ENCODE measurements around the gene PAN3.

Gene PAN3

GRCh38 chr13:28166257-28166656 is 27.9 kb downstream of the PAN3 start:
- no peak for TF ChIP-seq CTCF (conservative IDR thresholded peaks at IDR 0.05)
- no peak overlapping the region for H3K27ac ChIP-seq

- no peak for TF ChIP-seq CTCF (conservative IDR thresholded peaks at IDR 0.05)
- H3K27ac ChIP-seq: no peak overlapping the region
These were observed 32.9 kb downstream of the PAN3 start for GRCh38 chr13:28171266-28171665.

GRCh38 chr13:28172947-28173346 is 34.6 kb downstream of the PAN3 start:
- no peak for TF ChIP-seq CTCF (conservative IDR thresholded peaks at IDR 0.05)

GRCh38 chr13:28173793-28174192 is 35.4 kb downstream of the PAN3 start:
- no peak overlapping the region for H3K27ac ChIP-seq
- TF ChIP-seq CTCF (conservative IDR thresholded peaks at IDR 0.05): no peak

More at GRCh38 chr13:28172947-28173346, 34.6 kb downstream of the PAN3 start:
- no peak overlapping the region for H3K27ac ChIP-seq

GRCh38 chr13:28177327-28177726 is 39.0 kb downstream of the PAN3 start:
- no peak for TF ChIP-seq CTCF (conservative IDR thresholded peaks at IDR 0.05)
- peak overlapping the region; percentile 18; the same call in 1 of the 2 replicates for H3K27ac ChIP-seq

- peak overlapping the region; percentile 18; the same call in 1 of the 2 replicates for H3K27ac ChIP-seq
These were observed 39.5 kb downstream of the PAN3 start for GRCh38 chr13:28177877-28178276.

GRCh38 chr13:28179974-28180373 is 41.6 kb downstream of the PAN3 start:
- no peak overlapping the region for H3K27ac ChIP-seq
- TF ChIP-seq CTCF (conservative IDR thresholded peaks at IDR 0.05): no peak

More at GRCh38 chr13:28177877-28178276, 39.5 kb downstream of the PAN3 start:
- TF ChIP-seq CTCF (conservative IDR thresholded peaks at IDR 0.05): no peak

Measured in VCaP (cell line).